GM19238 (cell line): ENCODE data around the gene IFRD1.

Experiments
- DNase-seq: peaks from one replicate; pipeline ENCODE4 v3.0.0; 2011; ENCODE audit warnings: low spot score; ENCODE audit not compliant: insufficient read length

Gene IFRD1, protein sequence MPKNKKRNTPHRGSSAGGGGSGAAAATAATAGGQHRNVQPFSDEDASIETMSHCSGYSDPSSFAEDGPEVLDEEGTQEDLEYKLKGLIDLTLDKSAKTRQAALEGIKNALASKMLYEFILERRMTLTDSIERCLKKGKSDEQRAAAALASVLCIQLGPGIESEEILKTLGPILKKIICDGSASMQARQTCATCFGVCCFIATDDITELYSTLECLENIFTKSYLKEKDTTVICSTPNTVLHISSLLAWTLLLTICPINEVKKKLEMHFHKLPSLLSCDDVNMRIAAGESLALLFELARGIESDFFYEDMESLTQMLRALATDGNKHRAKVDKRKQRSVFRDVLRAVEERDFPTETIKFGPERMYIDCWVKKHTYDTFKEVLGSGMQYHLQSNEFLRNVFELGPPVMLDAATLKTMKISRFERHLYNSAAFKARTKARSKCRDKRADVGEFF

GRCh38 chr7:112449902-112450806, at the start of gene IFRD1:
Gene IFRD1, plus strand, starts transcription at chr7:112450460. Its CDS starts 229 bp downstream, at chr7:112450689.
- peak; percentile 70 for DNase-seq

GRCh38 chr7:112404321-112404720, 45.9 kb upstream of the IFRD1 start:
- no peak for DNase-seq

DNA sequence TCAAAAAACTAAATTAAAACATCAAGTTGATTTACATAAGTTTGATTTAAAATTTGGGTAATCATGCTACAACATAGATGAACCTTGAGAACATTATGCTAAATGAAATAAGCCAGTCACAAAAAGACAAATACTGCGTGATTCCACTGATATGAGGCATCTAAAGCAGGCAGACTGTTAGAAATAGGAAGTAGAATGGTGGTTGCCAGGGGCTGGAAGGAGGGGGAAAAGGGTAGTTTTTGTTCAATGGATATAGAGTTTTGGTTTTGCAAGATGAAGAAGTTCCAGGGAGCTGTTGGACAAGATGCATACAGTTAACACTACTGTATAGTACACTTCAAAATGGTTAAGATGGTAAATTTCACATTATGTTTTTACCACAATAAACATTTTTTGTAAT, 45.0 kb upstream of the IFRD1 start:
- no peak for DNase-seq

GRCh38 chr7:112407261-112407660, 43.0 kb upstream of the IFRD1 start:
- DNase-seq = no peak

- DNase-seq = no peak
Measured at GRCh38 chr7:112410092-112410491, 40.2 kb upstream of the IFRD1 start.

DNA sequence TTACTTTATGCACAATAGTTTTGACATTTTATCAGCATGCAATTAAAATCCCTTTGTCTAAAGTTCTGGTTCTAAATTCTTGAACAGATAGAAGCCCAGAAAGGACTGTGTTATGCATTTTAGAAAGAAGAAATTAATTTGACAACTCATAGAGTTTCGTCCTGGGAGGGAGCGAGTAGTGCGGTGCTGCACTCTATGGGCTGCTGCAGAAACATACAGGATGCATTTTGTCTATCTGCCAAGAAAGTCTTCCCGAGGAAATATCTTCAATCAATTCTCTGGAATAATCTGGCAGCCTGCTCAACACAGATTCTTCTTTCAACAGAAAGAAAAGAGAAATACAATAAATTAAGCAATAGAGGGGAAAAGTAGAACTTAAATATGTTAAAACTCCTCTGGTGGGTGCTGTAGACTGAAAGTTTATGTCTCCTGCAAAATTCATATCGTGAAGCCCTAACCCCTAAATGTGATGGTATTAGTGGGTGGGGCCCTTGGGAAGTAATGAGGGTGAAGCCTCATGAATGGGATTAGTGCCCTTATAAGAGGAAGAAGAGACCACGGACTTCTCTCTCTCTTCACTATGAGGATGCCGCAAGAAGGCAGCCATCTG, 39.0 kb upstream of the IFRD1 start:
- DNase-seq = no peak

GRCh38 chr7:112414855-112415490, 35.3 kb upstream of the IFRD1 start:
- DNase-seq = no peak

GRCh38 chr7:112416127-112416526, 34.1 kb upstream of the IFRD1 start:
- no peak for DNase-seq

GRCh38 chr7:112419543-112420130, 30.6 kb upstream of the IFRD1 start:
- no peak for DNase-seq

- no peak for DNase-seq
Measured at GRCh38 chr7:112420236-112420861, 29.9 kb upstream of the IFRD1 start.

- DNase-seq = no peak
Measured at GRCh38 chr7:112421666-112422486, 28.4 kb upstream of the IFRD1 start.

DNA sequence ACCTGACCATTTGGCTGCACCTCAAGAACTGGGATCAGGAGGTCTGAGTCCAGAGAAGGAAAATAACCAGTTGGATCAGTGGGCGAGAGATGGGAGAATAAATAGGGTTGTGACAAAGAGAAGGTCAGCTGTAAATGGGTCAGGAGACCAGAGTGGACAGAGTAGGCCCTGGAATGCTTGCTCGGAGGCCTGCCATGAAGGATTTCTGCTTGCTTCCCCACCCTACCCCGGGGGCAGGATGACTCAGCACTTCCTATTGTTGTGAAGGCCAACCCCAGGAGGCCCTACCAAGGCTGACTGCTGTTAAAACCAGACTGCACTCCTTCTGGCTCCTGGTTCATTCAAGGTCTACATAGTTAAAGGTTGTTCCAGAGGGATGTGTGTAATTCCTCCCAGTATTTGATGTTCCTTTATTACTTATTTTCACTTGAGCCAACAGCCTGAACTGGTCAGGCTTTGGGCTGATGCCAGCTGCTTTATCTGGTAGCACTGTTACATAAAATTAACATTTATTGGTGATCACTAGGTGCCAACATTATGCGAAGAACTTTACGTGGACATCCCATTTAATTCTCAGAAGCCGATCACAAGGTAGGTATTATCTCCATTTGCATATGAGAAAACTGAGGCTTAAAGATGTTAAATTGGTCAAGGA, 27.3 kb upstream of the IFRD1 start:
- no peak for DNase-seq

DNA sequence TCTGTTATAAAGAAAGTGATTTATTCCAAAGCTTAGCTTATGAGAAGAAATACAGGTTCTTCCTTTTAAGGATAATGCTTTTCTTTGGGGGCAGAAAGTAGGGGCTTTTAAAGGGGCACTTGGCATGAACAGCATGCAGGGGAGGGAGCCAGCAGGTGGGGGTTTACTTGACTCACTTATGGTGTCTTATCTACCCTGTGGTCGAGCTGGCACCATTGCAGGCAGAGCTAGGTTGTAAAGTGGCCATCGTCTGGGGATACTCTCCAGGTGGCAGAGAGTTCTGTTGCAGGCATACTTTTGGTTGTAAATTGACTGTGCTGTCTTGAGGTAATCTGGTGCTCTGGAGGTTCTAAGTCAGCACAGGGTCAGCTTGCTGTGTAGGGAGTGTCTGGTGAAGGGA, 26.3 kb upstream of the IFRD1 start:
- no peak for DNase-seq

DNA sequence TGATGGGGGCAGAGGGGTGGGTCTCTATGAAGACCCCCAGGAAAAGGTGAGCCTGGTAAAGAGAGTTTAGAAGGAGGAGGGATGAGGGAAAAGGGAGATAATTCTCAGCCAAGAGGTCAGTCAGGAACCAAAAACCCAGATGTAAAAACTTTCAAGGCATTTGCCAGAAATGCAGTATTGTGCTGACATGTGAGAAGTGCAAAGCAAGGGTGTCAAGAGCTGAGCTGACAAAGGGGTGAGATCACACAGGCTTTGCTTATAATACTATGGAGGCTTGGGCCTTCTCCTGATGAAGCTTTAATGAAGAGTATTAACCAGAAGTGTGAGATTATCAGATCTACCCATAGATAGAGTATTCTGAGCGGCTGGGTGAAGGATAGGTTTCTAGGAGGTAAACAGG, 22.3 kb upstream of the IFRD1 start:
- DNase-seq = no peak

DNA sequence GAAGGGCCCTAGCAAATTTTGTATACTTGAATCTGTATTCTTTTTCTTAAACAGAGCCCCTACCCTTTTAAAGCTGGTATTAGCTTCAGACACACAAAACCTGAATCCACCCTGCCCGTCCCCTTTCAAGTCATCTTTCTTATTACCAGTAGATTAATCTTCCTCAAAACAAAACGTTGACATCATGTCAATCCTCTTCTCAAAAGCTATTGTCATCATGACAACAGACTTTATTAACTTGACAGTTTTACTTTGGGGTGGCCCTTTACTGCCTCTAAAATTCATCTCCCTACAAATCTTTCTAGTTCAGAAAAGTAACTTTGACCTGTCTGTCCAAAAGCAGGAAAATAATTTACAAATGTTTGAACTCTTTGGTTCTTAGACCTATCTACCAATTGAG, 21.5 kb upstream of the IFRD1 start:
- DNase-seq = no peak

DNA sequence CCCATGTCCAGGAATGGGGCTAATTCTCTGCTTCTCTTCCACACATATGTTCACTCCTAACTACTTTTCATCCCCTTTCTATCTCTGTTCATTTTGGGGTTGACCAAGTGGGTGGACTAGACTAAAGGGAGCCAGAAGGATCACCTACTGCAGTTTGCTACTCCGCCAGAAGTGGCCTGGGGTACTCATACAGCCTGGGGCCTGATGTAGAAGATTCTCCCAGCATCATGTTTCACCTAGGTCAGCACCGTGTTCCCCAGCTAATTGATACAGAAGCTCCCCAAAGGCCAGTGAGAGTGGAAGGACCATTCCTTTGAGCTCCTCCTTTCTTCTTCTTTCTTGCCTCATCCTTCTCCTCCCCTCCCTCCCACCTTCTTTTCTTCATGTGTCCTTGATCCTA, 19.6 kb upstream of the IFRD1 start:
- DNase-seq = no peak

DNA sequence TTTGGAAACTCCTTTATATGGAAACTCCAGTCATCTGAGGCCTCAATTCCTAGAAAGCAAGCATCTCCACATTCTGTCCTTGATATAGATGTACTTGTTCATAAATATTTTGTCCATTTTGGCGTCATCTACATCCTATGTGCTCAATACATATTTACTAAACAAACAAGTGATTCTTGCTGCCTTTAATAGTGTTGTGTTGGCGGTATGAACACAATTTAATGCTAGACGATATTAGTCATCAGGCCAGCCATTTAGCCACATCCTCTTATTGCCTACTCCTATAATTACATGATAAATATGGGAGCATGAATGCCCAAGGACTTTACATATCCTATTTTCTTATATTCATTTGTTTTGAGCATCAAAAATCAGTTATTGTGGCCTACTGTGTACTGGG, 18.5 kb upstream of the IFRD1 start:
- DNase-seq = no peak

- no peak for DNase-seq
Measured at GRCh38 chr7:112433289-112433688, 17.0 kb upstream of the IFRD1 start.

DNA sequence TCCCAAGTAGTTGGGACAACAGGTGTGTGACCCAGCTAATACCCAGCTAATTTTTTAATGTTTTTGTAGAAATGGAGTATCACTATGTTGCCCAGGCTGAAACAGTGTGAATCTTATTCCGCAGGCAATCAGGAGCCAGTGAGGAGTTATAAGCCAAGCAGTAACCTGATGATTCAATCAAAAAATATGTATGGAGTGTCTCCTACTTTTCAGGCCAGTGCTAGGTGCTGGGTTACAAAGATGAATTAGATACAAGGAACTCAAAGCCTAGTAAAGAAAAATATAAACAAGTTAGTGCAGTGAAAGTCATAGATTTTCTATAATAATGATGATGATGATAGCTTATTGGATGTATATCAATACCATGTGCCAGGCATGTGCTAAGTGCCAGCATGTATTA, 13.2 kb upstream of the IFRD1 start:
- no peak for DNase-seq
